GM18868 (cell line): ENCODE results near the gene SUMO3.

Experiments
- ATAC-seq: cut with Tn5 transposase; IDR thresholded peaks from one replicate; pipeline ENCODE4 v1.9.1; 2021; ENCODE audit warnings: mild to moderate bottlenecking, moderate library complexity; ENCODE audit not compliant: unreplicated experiment

The SUMO3 gene

GRCh38 chr21:44817914-44818639 is at the start of gene SUMO3:
Gene SUMO3, minus strand, starts transcription at chr21:44818062. Its CDS starts 94 bp downstream, at chr21:44817968.
- peak; percentile 59 for ATAC-seq

DNA sequence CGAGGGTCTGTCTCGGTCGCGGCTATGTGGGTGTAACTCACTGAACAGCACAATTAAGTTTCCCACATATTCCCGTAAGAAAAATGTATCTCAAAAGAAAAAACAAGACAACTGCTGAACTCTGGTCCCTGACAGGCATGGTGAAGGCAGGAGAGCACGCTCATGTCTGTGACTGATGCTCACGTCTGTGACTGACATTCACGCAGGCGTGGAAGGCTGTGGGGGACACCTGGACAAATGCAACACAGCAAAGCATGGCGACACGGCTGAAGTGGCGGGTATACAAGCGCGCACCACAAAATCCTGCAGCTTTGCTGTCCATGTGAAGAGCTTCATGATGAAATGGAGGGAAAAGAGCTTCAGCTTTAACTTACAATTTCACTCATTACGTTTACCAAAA is 49.6 kb upstream of the SUMO3 start:
- no peak for ATAC-seq

DNA sequence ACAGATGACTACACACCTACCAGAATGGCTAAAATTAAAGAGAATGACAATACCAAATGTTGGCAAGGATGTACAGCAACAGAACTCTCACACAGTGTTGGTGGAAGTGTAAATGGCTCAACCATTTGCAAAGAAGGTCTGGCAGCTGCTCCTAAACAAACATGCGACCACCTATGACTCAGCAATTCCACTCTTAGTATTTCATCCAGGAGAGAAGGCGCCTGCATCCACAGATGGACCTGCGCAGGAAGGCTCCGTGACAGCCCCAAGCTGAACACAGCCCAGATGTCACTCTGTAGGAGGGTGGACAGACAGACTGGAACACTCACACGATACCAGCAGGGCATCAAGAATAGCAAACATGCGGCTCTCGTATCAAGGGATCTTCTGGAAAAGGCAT is 48.9 kb upstream of the SUMO3 start:
- ATAC-seq: no peak

- ATAC-seq: peak; percentile 72
Measured at GRCh38 chr21:44865561-44866280, 47.9 kb upstream of the SUMO3 start.

DNA sequence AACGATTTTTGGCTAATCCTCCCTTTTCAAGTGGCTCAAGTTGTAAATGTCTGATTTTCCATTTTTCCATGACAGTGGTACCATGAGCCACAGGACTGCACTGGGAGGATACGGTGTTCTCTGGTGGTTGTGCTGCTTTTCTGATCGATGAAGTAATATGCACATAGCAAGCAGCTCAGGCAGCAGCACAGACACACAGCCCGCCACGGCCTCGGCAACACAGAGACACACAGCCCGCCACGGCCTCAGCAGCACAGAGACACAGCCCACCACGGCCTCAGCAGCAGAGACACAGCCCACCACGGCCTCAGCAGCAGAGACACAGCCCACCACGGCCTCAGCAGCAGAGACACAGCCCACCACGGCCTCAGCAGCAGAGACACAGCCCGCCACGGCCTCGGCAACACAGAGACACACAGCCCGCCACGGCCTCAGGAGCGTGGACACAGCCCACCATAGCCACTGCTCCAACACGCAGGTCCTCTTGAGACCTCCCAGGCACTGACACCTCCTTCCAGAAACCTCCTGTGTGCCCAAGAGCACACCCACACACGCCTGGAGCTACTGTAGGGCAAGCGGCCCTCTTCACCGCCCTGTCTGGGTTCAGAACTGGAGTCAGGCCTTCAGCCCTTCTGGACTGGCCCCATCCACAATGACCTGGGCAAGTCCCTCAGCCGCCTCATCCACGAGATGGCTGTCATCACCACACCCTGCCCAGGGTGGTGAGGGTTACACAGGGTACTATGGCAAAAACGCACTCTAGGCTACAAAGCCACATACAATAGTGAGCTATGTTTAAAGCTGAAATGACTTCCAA is 45.2 kb upstream of the SUMO3 start:
- no peak for ATAC-seq

GRCh38 chr21:44858791-44859190 is 40.9 kb upstream of the SUMO3 start:
- ATAC-seq: no peak

- no peak for ATAC-seq
Measured at GRCh38 chr21:44858291-44858690, 40.4 kb upstream of the SUMO3 start.

DNA sequence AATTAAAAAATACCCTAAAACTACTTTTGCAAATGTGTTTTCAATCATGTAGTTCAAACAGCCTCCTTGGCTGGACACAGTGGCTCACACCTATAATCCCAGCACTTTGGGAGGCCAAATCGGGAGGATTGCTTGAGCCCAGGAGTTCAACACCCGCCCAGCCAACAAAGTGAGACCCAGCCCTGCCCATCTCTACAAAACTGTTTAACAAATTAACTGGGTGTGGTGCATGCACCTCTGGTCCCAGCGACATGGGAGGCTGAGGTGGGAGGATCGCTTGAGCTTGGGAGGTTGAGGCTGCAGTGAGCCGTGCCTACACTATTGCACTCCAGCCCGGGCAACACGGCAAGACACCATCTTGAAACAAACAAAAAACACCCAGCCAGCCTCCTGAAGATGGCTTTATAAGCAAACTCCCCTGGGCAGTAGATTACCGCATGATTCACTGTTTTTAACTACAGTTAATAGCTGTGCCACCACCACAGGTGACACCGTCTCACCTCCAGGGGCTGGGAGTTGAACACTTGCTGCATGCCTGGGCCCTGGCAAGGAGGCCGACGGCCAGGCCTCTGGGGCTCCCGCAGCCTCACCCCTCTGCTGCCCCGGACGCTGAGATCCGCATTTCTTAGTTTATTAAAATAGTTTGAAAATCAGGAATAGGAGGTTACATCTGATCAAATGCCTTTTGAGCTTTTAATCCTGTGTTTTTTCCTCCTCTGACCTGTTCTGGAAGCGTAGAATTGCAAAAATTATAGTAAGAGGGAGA is 39.4 kb upstream of the SUMO3 start:
- ATAC-seq: no peak

DNA sequence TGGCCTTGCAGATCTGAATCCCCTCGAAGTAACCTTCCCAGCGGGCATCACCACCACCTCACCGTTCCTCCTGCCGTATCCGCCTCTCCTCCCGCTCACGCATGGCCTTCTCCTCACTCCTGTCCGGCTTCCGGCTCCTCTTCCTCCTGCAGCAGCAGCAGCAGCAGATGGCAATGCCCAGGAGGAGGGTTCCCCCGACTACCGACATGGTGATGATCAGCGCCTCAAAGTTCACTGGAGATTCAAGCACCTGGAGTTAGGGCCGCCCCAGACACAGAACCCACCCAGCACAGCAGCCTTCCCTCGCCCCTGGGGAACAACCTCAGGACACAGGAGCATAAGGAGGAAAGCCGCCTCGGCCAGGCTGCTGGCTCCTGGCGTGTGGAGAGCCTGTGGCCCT is 38.3 kb upstream of the SUMO3 start:
- ATAC-seq: no peak

DNA sequence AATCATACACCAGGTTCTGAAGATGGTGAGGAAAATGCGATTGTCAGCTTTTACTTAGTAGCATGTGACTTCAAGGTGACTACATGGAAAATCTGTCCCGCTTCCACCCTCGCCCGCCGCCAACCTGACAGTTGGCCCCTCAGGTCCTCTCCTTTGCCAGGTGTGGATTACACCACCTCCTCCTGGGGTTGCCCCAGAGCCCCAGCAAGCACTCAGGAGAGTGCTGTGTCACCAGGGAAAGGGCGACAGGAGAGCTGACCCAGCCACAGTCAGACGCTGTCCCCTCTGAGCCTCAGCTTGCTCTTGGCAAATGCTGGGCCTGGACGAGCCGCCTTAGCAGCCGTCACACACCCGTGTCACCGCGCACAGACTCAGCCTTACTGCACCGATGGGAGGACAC is 37.7 kb upstream of the SUMO3 start:
- ATAC-seq: no peak

- ATAC-seq: no peak
Measured at GRCh38 chr21:44854664-44855446, 37.0 kb upstream of the SUMO3 start.

DNA sequence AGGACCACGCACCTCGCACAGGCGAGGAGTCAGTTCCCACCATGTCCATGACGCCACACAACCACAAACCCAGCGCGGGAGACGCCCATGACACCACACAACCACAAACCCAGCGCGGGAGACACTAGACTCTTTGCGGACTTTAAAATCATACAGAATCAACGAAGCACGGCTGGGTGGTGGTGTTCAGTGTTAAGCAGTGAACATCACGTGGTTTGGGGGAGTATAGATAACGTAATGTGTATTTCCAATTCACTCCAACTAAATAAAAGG is 36.5 kb upstream of the SUMO3 start:
- no peak for ATAC-seq

- ATAC-seq: no peak
Measured at GRCh38 chr21:44853601-44854390, 35.9 kb upstream of the SUMO3 start.

- no peak for ATAC-seq
Measured at GRCh38 chr21:44850905-44851657, 33.2 kb upstream of the SUMO3 start.

- no peak for ATAC-seq
Measured at GRCh38 chr21:44850208-44850800, 32.4 kb upstream of the SUMO3 start.

DNA sequence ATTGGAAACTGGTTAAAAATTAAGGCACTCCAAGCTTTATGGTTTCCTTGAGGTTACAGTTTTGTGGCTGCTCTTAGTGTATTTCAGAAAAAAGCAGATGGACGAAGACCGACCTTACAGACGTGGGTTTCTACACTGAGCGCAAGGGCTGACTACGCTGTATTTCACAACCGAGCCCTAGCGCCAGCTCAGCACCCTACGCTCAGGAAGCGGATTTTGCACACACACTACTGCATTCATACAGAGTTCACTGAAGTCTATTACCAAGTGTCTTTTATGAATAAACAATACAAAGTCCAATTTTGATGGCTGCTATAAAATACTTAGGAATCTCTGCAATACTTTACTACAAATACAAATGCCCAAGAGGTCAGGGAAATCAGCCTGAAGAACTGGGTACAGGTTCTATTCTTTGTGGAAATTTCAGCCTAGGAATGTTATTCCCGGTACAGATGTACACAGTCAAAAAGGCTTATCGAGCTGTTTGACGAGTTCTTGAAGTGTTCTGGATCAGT is 31.8 kb upstream of the SUMO3 start:
- ATAC-seq: no peak

DNA sequence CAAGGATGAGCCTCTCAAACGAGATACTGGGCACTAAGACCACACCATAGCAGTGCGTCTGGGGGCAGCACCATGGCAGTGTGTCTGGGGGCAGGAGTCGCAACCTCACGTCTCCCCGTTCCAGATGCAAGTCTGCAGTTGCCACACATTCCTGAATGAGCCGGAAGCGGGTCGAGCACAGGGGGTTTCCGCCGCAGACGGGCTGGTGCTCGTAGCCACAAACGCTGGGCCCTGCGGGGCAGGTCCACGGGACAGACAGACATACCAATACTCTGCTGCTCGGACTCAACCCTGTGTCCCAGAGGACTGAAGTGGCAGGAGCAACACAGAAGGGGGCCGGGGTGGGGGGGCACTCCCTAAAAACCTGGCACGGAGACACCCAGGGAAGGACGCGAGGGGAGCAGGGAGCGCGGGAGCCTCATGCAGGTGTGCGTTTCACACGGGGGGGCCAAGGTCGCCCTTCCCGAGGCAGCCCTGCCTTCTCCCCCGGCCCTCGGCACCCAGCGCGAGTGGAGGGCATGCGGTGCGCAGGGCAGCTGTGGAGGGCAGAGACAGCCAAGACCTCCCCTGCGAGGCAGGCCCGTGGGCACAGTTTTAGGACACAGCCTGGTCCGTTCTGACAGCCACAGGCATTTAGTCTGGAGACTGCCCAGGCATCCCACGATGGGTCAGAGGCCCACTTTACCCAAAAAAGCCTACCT is 31.1 kb upstream of the SUMO3 start:
- ATAC-seq: no peak
